HG02885 (cell line): ENCODE results near the gene BMERB1.

Experiments
- ATAC-seq: cut with Tn5 transposase; IDR thresholded peaks from one replicate; pipeline ENCODE4 v1.9.1; 2021; ENCODE audit warnings: mild to moderate bottlenecking; ENCODE audit not compliant: unreplicated experiment, poor library complexity

BMERB1 gene

DNA sequence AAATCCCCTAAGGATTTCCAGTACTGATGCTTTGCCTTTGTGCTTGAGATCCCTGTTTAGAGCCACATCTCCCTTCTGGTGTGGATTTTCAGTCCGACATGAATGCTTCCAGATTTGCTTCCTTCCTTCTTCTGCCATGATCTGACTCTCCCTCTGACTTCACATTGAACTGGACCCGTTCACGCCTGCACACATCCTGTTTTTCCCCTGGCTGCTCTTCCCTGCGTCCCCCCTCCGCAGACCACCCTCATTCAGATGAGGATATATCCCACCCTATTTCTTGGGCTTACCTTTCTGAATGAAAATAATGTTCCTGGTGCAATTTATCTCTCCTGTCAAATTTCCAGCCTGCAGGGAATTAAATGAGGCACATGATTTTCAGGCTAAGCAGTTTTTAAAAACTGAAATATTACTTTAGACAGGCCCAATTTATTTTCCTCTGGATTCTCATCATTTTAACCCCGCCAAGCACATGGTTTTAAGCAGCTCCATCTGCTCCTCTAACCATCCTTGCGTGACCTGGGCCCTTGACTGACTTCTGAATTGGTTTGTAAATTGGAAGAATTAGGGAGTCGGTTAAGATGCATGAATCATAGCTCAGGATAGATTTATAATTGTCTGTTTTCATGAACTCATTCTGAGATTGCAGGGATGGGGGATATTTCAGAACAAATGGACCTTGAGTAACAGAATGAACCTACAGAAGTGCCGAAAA is 59.2 kb downstream of the BMERB1 start:
- no peak for ATAC-seq

DNA sequence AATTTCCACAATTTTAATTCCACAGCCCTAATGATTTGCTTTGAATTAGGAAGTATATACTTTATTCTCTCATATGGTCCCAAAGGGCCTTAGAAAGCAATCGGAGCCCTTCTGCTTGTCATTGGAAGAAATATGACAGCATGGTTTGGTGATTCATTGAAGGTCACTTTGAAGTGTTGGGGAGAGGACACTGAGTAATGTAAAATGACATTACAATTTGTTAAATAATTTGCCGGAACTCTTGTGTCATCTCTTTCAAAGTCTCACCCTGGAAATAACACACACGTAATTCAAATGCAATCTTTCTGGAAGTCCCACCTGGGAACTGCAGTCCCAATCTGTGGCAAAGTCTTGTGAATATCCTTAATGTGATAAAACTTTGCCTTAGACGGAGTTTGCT is 59.8 kb downstream of the BMERB1 start:
- no peak for ATAC-seq

DNA sequence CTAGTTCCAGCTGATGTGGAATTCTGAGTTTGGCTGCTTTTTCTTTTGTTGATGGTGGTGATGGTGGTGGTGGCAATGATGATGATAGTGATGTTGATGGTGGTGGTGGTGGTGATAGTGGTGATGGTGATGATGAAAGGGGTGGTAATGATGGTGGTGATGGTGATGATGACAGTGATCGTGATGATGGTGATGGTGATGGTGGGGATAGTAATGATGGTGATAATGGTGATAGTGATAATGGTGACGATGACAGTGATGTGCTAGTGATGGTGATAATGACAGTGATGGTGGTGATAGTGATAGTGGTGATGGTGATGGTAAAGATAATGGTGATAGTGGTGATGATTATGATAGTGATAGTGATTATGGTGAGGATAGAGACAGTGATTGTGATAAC is 61.5 kb downstream of the BMERB1 start:
- no peak for ATAC-seq

DNA sequence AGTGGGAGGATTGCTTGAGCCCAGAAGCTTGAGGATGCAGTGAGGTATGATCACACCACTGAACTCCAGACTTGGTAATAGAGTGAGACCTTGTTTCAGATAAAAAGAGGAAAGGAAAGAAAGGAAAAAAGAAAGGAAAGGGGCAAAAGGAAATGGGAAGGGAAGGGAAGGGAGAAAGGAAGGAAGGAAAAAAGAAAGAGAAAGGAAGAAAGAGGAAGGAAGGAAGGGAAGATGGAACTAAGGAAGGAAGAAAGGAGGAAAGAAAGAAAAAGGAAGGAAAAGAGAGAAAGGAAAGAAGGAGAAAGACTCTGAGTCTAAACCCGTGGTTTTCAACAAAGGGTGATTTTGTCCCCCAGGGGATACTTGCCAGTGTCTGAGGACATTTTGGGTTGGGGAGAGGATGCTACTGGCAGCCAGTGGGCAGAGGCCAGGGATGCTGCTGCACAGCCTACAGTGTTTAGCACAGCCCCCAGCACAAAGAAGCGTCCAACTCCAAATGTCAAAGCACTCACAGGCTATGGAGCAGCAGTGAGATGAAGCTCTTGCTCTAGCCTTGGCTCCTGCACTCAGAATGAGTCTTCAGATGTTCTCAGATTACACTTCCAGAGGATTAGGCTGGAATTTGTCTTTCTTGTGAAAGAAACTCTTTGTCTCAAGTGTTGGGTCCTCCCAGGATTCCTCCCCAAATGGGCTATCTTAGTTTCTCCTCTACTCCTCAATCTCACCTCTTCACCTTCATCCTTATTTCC is 64.2 kb downstream of the BMERB1 start:
- ATAC-seq = no peak

DNA sequence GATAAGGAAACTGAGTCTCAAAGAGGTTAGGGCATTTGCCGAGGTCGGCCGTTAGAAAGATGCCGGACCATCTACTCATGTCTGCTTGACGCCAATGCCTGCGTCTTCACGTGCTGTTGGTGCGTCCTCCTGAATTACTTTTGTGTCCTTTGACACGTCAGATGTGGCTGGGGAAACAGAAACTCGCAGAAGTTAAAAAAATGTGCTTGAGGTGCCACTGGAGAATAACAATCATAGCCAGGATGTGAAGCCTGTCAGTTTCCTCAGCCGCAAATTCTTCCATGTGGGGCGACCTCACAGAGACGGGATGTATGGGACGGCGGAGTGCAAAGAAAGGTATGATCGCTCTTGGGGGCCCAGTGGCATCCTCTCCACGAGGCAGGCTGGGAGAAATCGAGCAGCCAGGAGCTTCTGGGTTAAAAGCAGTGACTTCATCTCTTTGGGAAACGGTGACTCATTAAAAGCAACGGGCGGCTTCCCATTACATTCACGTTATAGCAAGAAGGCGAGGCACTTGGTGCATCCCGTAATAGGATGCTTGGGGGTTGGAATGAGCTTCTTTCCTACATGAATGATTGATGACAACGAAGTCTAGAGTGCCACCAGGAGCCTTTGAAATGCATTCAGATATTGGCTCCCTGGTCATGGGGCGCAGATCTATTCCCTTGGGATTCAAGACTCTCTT is 67.8 kb downstream of the BMERB1 start:
- ATAC-seq = no peak

DNA sequence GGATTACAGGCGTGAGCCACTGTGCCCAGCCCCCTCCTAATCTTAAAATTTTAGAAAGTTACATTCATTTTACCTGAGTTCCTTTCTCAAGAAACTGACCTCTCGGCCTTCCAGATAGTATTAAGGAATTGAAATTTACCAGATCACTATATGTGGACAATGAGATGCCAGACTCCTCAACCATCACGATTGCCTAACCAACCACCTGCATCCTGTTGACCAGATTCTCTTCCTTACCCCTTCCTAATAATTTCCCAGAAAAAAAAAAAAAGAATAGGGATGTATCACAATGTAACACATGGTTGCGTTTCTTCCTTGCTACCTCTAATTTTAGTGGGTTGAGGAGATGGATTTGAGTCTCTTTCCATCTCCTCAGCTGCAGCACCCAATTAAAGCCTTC is 72.1 kb downstream of the BMERB1 start:
- ATAC-seq = no peak

DNA sequence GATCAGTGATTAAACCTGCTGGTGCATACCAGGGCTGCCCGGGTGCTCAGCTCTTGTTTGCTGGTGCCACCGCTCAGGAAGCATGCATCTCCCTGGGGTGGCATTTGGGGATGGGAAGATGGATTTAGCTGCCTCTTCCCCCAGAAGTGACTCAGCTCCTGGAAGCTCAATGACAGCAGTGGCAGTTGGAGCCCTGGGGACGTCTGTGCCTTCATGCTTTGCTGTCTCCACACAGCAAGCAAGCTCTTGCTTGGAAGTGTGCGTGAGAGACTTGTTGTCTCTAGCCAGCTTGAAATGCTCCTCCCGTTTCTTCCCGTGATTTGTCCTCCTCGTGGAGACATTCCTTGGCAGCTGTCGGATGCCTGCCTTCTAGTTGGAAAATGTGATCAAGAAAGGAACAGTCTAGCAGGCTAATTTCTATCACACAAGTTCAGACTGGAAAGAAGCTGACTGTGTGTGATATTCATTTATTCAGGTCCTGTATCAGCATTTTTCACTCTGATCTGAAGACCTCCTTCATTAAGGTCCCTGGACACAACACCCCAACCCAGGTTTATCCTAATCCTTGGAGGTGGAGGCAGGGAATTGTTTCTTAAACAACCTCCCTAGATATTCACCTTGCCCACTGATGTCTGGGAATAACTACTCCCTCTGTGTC is 73.0 kb downstream of the BMERB1 start:
- no peak for ATAC-seq

DNA sequence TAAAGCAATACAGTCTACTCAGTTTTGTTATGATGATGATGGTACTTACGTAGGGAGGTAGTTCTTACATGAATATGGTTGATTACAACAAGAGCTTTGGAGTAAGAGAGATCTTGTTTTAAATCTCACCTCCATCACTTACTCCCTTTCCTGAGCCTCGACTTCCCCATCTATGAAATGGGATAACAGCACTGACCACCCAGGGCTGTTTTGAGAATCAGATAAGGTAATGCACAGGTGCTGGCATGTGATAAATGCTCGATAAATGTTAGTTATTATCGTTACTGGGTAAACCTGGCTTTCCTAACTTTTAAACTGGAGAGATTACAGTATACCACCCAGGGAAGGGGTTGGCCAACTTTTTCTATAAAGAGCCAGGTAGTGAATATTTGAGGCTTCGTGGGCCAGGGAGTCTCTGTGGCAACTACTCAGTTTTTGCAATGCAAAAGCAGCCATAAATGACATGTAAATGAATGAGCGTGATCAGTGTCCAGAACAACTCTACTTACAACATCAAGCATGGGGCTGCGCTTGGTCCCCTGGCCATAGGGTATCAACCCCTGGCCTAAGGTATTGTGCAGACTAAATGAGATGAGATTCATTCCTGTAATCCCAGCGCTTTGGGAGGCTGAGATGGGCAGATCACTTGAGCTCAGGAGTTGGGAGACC is 73.7 kb downstream of the BMERB1 start:
- ATAC-seq = no peak

DNA sequence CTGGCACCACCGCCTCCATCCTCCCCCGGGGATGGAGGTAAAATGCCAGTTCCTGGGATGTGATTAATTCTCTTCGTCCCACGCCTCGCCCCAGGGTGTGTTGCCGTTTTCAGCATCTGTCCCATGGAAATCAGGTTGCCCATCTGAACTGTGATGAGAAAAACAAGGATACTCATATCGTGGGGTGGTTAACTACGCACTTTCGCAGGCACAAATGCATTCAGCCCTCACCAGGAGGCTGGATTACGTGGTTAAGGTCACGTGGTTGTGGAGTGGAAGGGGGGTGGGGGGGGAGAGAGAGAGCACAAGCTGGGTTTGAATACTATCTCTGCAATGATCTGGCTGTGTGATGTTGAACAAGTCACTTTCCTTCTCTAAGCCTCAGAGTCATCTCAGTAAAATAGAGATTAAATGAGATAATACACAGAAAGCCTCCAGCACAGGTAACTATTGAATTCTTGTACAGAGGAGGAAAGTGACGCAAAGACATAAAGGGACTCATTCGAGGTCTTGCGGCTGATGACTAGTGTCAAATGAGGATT is 74.7 kb downstream of the BMERB1 start:
- ATAC-seq = no peak

DNA sequence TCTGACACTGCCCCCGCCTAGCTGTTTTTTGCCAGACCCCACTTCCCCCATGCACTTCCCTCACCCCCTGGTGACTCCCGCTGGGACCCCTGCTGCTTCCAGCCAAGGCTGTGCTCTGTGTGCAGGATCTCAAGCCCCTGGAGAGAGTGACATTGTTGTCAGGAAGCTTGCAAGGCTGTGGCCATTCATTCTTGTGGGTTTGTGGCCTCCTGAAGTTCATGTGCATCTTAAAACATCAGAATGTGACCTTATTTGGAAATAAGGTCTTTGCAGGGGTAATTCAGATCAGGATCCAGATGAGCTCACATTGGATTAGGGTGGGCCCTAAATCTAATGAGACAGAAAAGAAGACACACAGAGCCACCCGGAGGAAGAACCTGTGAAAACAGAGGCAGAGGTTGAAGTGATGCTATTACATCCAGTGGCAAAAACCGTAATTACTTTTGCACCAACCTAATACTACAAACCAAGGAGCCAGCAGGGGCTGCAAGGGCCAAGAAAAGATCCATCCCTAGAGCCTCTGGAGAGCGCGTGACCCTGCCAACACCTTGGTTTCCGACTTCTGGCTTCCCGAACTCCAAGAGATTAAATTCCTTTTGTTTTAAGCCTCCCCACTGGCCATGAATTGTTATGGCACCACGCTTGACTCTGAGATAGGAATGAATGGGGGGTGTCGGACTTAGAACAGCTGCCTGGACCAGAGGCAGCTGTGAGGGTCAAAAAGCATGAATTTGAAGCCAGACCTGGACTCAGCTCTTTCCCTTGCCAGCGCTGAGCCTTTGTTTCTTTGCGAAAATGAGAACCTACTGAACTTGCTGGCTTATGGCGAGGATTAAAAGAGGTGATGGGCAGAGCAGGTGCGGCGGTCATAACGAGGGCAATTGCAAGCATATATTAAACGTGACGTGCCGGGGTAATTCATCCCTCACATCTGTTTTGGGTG is 75.5 kb downstream of the BMERB1 start:
- no peak for ATAC-seq

DNA sequence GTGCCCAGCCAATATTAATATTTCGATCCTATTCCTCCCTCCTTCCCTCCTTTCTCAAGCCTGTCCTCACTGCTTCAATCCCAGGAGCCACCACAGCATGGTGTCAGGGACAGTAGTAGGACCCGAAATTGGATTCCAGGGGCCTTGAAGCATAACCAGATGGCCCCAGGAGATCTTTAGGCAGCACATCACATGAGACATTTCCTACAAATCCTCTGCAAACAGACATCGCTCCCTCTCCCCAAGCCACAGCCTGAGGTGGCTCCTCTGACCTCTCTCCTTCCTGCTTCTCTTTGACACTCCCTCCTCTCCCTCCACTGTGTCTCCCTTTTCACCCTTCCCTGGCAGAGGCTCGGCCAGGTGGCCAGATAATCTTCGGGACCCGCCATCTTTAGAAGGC is 76.6 kb downstream of the BMERB1 start:
- no peak for ATAC-seq

DNA sequence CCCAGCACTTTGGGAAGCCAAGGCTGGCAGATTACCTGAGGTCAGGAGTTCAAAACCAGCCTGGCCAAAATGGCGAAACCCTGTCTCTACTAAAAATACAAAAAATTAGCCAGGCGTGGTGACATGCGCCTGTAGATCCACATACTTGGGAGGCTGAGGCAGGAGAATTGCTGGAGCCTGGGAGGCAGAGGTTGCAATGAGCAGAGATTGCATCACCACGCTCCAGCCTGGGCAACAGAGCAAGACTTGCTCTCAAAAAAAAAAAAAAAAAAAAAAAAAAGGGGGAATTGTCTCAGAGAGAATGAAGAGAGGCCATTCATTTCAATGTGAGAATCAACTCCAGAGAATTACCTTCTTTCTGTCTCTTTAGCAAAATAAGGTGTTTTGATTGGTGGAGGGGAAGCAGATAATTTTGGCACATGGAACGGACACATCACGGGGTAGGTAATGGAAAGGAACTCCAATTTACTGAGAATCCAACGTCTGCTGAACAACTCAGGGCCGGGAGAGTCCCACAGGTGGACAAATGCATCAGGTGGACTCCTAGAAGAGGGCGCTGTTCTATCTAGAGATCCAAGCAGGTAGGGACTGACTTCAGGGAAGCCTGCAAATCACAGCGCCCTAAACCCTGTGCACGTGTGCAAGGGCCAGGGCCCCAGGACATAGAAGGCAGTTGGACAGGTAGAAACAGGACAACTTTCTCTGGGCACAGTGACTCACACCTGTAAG is 77.5 kb downstream of the BMERB1 start:
- ATAC-seq = no peak

DNA sequence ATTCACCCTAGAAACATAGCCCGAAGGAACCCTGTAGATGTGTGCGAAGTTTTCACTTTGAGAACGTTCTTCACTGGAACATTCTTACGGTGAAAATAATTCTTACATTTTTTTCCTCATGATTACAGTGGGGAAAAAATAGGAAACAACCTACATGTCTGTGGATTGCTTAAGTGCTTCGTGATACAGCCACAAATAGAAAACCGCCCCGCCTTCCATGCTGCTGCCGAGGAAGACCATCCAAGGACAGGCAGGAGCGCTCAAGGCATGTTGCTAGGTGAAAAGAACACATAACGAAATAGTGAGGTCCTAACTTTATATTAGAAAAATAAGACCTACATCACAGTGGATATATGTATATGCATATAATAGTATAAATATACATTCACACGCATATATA is 78.8 kb downstream of the BMERB1 start:
- ATAC-seq = no peak

DNA sequence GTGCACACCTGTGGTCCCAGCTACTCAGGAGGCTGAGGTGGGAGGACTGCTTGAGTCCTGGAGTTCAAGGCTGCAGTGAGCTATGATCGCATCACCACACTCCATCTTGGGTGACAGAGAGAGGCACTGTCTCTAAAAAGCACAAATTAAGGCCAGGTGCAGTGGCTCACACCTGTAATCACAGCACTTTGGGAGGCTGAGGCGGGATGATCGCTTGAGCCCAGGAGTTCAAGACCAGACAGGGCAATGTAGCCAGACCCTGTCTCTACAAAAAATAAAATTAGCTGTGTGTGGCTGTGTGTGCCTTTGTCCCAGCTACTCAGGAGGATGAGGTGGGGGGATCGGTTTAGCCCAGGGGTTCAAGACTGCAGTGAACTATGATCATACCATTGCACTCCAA is 81.6 kb downstream of the BMERB1 start:
- ATAC-seq = no peak

DNA sequence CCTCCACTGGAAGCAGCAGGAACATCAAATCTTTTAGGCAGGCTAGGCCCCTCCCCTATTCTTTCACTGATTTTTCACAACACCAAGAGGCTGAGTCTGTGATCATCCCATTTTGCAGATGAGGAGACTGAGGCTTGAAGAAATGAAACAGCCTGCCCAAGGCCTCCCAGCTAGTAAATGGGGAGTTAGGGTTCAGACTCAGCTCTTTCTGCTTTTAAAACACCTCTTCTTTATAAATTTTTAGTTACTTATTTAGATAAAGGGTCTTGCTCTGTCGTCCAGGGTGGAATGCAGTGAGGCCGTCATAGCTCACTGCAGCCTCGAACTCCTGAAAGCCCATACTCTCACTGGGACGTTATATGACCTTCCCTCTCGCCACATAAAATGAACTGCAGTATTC is 82.2 kb downstream of the BMERB1 start:
- no peak for ATAC-seq

DNA sequence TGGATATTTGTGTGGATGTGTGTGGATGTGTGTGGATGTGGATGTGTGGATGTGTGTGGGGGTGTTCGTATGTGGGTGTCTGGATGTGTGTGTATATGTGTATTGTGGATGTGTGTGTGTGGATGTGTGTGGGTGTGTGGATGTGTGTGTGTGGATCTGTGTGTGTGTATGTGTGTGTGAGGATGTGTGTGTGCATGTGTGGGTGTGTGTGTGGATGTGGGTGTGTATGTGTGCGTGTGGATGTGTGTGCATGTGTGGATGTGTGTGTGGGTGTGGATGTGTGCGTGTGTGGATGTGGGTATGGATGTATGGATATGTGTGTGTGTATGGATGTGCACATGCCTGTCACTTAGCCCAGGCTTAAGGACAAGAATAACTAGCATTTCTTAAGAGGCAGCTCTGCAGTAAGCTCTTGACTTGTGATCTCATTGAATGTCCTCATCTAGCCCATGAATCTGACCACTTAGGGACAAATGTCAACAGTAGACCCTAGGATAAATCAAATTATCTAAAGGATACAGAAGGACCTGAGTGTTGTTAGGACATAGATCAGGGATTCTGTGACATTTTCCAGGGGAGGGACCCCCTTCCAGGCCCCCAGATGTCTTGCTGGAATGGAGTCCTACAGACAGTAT is 83.5 kb downstream of the BMERB1 start:
- no peak for ATAC-seq

DNA sequence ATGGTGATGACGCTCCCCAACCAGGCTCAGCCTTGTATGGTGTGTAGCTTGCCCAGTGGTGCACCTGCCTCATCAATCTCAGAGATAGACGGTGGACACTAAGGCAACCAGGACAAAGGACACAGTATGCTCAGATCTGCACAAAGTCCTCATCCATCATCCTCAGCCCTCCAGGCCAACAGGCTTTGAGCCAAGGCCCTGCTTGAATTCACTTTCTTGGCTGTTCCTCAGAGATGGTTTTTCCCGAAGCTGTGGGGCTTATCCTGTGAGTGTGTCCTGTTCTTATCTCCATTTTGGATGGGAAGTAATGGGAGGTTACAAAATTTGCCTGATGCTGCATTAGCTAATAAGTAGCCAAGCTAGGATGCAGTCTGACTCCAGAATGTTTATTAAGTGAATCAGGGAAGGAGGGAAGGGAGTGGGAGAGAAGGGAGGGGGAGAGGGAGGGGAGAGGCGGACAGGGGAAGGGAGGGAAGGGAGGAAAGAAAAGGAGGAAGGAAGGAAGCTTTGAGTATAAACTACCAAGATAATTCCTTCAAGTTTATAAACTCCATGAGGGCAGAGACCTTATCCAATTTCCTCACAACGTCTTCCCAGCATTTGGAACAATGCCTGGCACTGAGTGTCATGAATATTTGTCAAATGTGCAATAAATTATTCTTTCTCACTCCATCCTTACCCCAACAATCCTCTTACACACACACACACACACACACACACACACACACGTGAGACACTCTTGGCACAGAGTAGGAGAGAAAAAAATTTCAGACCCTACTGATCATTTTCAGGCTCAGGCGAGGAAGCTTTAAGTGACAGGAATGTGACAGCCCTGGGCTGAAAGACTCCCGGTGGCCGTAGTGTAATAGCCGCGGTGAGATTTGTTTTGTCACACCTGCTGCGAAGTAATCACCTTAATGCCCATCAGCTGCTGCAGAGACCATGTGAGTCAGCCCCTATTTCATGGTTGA is 84.3 kb downstream of the BMERB1 start:
- no peak for ATAC-seq
